GM23248 (cell line): ENCODE data around the gene ALK. TPM values are rescaled to one million over a fixed set of nuclear protein-coding genes. Genes with fewer than 3 reads are reported as not detected.
"Not testable (repeated sequence)": the region's sequence is repeated elsewhere in the genome, so short reads cannot be mapped to it uniquely, and the experiment has no call there.

Experiments
- DNase-seq: peaks from one replicate; pipeline ENCODE4 v3.0.0-alpha.2; 2015
- H2AFZ ChIP-seq: fragments of 200-600 bp; sonication (generic); 2 replicates; pipeline ENCODE4 v1.6.1; 2016; ENCODE audit warnings: antibody characterized with exemption
- H3F3A ChIP-seq: fragments of 200-600 bp; sonication (generic); 2 replicates; pipeline ENCODE4 v1.6.1; 2016; ENCODE audit warnings: mild to moderate bottlenecking, antibody characterized with exemption, mixed run types; ENCODE audit not compliant: insufficient read depth
- H3K27ac ChIP-seq: fragments of 200-600 bp; sonication (generic); 2 replicates; pipeline ENCODE4 v1.5.1; 2016; ENCODE audit warnings: mild to moderate bottlenecking
- H3K27me3 ChIP-seq: fragments of 200-600 bp; sonication (generic); replicated peaks from 2 replicates; pipeline ENCODE4 v1.6.1; 2016; ENCODE audit warnings: mild to moderate bottlenecking; ENCODE audit not compliant: insufficient read depth
- H3K36me3 ChIP-seq: fragments of 200-600 bp; sonication (generic); 2 replicates; pipeline ENCODE4 v1.6.1; 2016; ENCODE audit warnings: low read depth, mild to moderate bottlenecking
- H3K4me1 ChIP-seq: fragments of 200-600 bp; sonication (generic); 2 replicates; pipeline ENCODE4 v1.6.1; 2016; ENCODE audit warnings: mild to moderate bottlenecking; ENCODE audit not compliant: insufficient read depth
- H3K4me2 ChIP-seq: fragments of 200-600 bp; sonication (generic); one replicate; pipeline ENCODE4 v1.6.1; 2016; ENCODE audit warnings: mild to moderate bottlenecking; ENCODE audit not compliant: unreplicated experiment
- H3K4me3 ChIP-seq: fragments of 200-600 bp; sonication (generic); 2 replicates; pipeline ENCODE4 v1.5.1; 2016; ENCODE audit warnings: mild to moderate bottlenecking
- H3K79me2 ChIP-seq: fragments of 200-600 bp; sonication (generic); 2 replicates; pipeline ENCODE4 v1.6.1; 2016; ENCODE audit warnings: mild to moderate bottlenecking; ENCODE audit not compliant: insufficient read depth
- H3K9ac ChIP-seq: fragments of 200-600 bp; sonication (generic); 2 replicates; pipeline ENCODE4 v1.6.1; 2016; ENCODE audit warnings: mild to moderate bottlenecking
- H3K9me2 ChIP-seq: fragments of 200-600 bp; sonication (generic); 2 replicates; pipeline ENCODE4 v1.6.1; 2016; ENCODE audit warnings: mixed run types, mild to moderate bottlenecking, moderate library complexity; ENCODE audit not compliant: insufficient read depth
- H3K9me3 ChIP-seq: fragments of 200-600 bp; sonication (generic); one replicate; pipeline ENCODE4 v1.6.1; 2017; ENCODE audit warnings: low read depth
- H4K20me1 ChIP-seq: fragments of 200-600 bp; sonication (generic); 2 replicates; pipeline ENCODE4 v1.6.0; 2016; ENCODE audit not compliant: insufficient read depth
- EZH2 ChIP-seq: fragments of 200-600 bp; sonication (generic); IDR thresholded peaks from 2 replicates; pipeline ENCODE4 v1.6.1; 2018; ENCODE audit warnings: antibody characterized with exemption, mild to moderate bottlenecking; ENCODE audit not compliant: insufficient read depth, poor library complexity, severe bottlenecking
- EZH2phosphoT487 ChIP-seq: fragments of 200-600 bp; sonication (generic); IDR thresholded peaks from 2 replicates; pipeline ENCODE4 v1.6.1; 2018; ENCODE audit warnings: antibody characterized with exemption, moderate library complexity, mild to moderate bottlenecking, low read depth; ENCODE audit not compliant: insufficient read depth
- WGBS, 2 experiments: methylation state at CpG; one replicate each; pipeline ENCODE4 v1.1.6; 2015 to 2017; ENCODE audit warnings: low lambda C conversion rate in 2 of 2, low coverage in 1 of 2; ENCODE audit errors: missing lambda C conversion rate in 2 of 2; 5-methylcytosine and 5-hydroxymethylcytosine counted together
- in situ Hi-C: fragments of 300-500 bp; cut with MboI; formaldehyde crosslinking; loops from 2 replicates; pipeline ENCODE4 v1.15.0; 2020
- polyA plus RNA-seq: library from polyadenylated mRNA; unstranded; fragments of >200 nt; fragmentation: Nextera tagmentation; extraction: Ambion mirVana; gene quantifications from 2 replicates; pipeline ENCODE4 v1.2.1, GENCODE V29; 2016
- total RNA-seq: library from RNA; depleted of rRNA; stranded (reverse); fragments of >200 nt; shearing (Covaris generic); gene quantifications from 2 replicates; pipeline ENCODE4 v1.2.3, GENCODE V29; 2014

ALK gene
- total and polyA plus RNA-seq, 2 experiments from 2014 or later: under 0.01 to 0.05 TPM

GRCh38 chr2:29245742-29246382 lies 675.5 kb downstream of the ALK start:
- Histone ChIP-seq H3K79me2 (no peaks in the 10 kb centered on the region), H3K27me3 (peaks cover 25% of the 10 kb centered on the region), H3K4me2 (no peak overlapping the region), H3K9me2 (no peaks in the 10 kb centered on the region), H2AFZ (no peak overlapping the region), H3F3A (no peaks in the 10 kb centered on the region), H3K9me3 (no peaks in the 10 kb centered on the region), H3K27ac (no peak overlapping the region), H3K4me1 (no peaks in the 10 kb centered on the region), H3K9ac (no peak overlapping the region), H3K4me3 (no peak overlapping the region), H4K20me1 (no peaks in the 10 kb centered on the region), H3K36me3 (no peaks in the 10 kb centered on the region)
- WGBS, 2 experiments: 80 to 83% methylated on average over 7 to 10 of the region's 10 CpGs
- in situ Hi-C loops: no loop called here
- TF ChIP-seq EZH2phosphoT487 (no peak), EZH2 (no peak)
- DNase-seq: peak; percentile 6

DNA sequence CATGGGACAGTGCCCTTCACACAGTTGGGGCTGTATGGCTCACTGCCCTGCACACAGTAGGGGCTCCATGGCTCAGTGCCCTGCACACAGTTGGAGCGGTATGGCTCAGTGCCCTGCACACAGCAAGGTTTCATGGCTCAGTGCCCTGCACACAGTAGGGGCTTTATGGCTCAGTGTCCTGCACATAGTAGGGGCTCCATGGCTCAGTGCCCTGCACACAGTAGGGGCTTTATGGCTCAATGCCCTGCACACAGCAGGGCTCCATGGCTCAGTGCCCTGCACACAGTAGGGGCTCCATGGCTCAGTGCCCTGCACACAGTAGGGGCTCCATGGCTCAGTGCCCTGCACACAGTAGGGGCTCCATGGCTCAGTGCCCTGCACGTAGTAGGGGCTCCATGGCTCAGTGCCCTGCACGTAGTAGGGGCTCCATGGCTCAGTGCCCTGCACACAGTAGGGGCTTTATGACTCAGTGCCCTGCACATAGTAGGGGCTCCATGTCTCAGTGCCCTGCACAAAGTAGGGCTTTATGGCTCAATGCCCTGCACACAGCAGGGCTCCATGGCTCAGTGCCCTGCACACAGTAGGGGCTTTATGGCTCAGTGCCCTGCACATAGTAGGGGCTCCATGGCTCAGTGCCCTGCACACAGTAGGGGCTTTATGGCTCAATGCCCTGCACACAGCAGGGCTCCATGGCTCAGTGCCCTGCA lies 676.2 kb downstream of the ALK start:
- H2AFZ ChIP-seq, H3K9ac ChIP-seq, DNase-seq, H3K27ac ChIP-seq, H3K36me3 ChIP-seq, H3F3A ChIP-seq, H3K4me1 ChIP-seq, in situ Hi-C loops, H3K4me3 ChIP-seq, H4K20me1 ChIP-seq, H3K79me2 ChIP-seq, H3K9me3 ChIP-seq, H3K9me2 ChIP-seq, H3K4me2 ChIP-seq: not testable (repeated sequence)
- 53 to 100% methylated on average over 1 to 3 of the region's 3 CpGs for WGBS, 2 experiments
- peaks cover 28% of the 10 kb centered on the region for H3K27me3 ChIP-seq

DNA sequence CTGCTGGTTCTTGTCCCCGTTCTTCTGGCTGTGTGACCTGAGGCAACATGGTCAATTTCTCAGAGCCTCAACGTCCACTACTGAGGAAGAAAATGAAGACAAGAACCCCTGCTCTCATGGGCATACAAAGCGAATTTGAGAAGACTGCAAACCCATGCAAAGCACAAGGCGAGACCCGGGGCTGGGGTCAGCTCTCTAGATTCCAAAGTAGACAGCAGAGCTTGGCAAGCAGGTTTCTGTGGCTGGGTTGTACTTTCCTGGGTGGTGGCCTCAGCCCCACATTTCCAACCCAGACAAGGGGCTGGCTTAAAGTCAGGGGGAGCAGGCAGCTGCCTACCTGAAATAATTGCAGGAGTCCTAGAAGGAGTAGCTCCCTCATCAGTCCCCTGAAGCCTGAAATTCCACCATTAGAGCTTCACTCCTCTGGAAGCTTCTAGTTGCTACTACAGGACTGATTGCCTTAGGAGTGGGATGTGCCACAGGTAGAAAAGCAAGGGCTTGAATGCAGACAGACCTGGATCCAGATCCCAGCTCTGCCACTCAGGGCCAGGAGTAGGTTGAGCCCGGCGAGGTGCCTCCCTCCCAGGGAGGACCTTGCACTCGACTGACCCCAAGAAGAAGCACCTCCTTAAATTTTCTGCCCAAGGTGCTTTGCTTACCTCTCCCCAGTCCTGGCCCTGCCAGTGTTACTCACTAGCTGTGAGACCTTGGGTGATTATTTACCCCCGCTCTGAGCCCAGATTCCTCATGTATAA lies 678.6 kb downstream of the ALK start:
- WGBS, 2 experiments: 65% methylated on average over 9 of the region's 9 CpGs
- H3K4me1 ChIP-seq: no peaks in the 10 kb centered on the region
- TF ChIP-seq EZH2phosphoT487: no peak
- H3K27ac ChIP-seq: no peak overlapping the region
- peaks cover 28% of the 10 kb centered on the region for H3K27me3 ChIP-seq
- no peak overlapping the region for H3K4me2 ChIP-seq
- H3K9me3 ChIP-seq: no peaks in the 10 kb centered on the region
- in situ Hi-C loops: no loop called here
- H3K9me2 ChIP-seq: no peaks in the 10 kb centered on the region
- H3K36me3 ChIP-seq: no peaks in the 10 kb centered on the region
- no peaks in the 10 kb centered on the region for H3F3A ChIP-seq
- H2AFZ ChIP-seq: no peak overlapping the region
- no peaks in the 10 kb centered on the region for H4K20me1 ChIP-seq
- no peaks in the 10 kb centered on the region for H3K79me2 ChIP-seq
- no peak overlapping the region for H3K9ac ChIP-seq
- H3K4me3 ChIP-seq: no peak overlapping the region
- DNase-seq: no peak

DNA sequence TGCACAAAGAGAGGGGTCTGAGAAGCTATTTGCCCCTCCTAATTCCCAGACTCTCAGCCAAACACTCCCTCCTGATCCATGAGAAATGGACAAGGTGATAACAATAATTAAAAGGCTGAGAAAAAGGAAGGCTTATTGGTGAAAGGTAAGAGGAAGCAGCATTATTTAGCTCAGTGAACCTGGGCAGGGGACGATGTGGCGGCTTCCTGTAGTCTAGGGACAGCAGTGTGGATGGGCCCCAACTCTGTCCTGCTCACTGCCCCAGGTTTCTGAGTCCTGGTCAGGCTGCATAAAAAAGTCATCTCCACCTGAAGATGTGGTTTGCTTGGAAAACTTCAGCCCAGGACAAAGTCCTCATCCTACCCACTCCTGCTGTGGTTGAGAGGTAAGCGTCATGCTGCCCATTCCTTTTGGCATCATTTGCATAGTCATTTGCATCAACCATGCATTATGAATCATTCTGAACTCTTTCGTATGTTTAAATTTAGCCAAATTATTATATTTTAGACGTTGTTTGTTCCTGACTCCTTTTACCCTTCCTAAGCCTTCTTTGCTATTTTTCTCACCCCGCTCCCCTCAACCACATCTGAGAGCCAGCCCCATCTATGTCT lies 679.3 kb downstream of the ALK start:
- peaks cover 35% of the 10 kb centered on the region for H3K27me3 ChIP-seq
- H3K4me1 ChIP-seq: no peaks in the 10 kb centered on the region
- no peak overlapping the region for H3K9ac ChIP-seq
- no peak overlapping the region for H3K4me2 ChIP-seq
- no peak overlapping the region for H3K4me3 ChIP-seq
- H2AFZ ChIP-seq: no peak overlapping the region
- no peaks in the 10 kb centered on the region for H3F3A ChIP-seq
- no peaks in the 10 kb centered on the region for H4K20me1 ChIP-seq
- no peak for DNase-seq
- H3K36me3 ChIP-seq: no peaks in the 10 kb centered on the region
- H3K9me3 ChIP-seq: no peaks in the 10 kb centered on the region
- no peaks in the 10 kb centered on the region for H3K9me2 ChIP-seq
- H3K79me2 ChIP-seq: no peaks in the 10 kb centered on the region
- no peak for TF ChIP-seq EZH2phosphoT487
- no peak for TF ChIP-seq EZH2
- 67 to 72% methylated on average over 6 of the region's 6 CpGs for WGBS, 2 experiments
- in situ Hi-C loops: no loop called here
- H3K27ac ChIP-seq: no peak overlapping the region
